IPS-18a (cell line): ENCODE data around the gene SPINT3.

Source experiments
- H3K27ac ChIP-seq: one replicate; pipeline ENCODE4 v1.5.1; 2013; ENCODE audit warnings: low read length
- H3K27me3 ChIP-seq: one replicate; pipeline ENCODE4 v1.6.1; 2013; ENCODE audit warnings: mild to moderate bottlenecking, low read length; ENCODE audit not compliant: control insufficient read depth, insufficient read depth
- H3K36me3 ChIP-seq: one replicate; pipeline ENCODE4 v1.6.1; 2013; ENCODE audit warnings: low read depth, low read length; ENCODE audit not compliant: control insufficient read depth
- H3K4me1 ChIP-seq: one replicate; pipeline ENCODE4 v1.6.1; 2013; ENCODE audit warnings: low read depth, low read length; ENCODE audit not compliant: control insufficient read depth
- H3K4me3 ChIP-seq: one replicate; pipeline ENCODE4 v1.5.1; 2013; ENCODE audit warnings: low read length
- H3K9ac ChIP-seq: one replicate; pipeline ENCODE4 v1.6.1; 2013; ENCODE audit warnings: mild to moderate bottlenecking, low read length, moderate library complexity
- H3K9me3 ChIP-seq: one replicate; pipeline ENCODE4 v1.6.1; 2013; ENCODE audit warnings: low read depth, low read length; ENCODE audit not compliant: control insufficient read depth

The SPINT3 gene

DNA sequence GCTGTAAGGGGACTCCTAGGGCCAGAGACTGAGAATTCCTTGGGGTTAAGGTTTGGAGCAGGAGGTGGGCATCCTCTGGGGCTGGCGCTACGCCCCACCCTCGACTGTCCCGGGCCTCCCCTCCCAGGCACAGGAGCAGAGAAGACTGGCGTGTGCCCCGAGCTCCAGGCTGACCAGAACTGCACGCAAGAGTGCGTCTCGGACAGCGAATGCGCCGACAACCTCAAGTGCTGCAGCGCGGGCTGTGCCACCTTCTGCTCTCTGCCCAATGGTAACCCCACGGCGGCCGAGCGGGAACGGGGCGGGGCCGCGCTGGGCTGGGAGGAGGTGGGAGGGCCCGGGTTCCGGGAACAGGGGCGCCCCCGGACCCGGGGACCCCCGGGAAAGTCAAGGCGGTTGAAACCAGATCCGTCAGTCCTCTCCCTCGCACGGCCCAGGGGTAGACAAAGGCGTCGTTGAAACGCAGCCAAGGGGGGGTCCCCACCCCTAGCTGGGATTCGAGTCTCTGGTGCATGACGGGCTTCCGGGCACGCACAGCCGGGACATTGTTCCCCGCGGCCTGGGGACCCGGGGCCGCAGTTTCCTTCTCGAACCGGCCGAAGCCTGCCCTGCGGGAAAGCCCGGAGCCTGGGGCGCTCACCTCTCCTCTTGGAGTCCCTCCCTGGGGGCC is 45.0 kb downstream of the SPINT3 start:
- Histone ChIP-seq H3K27me3 (peaks cover 41% of the 10 kb centered on the region), H3K4me3 (peak overlapping the region; percentile 71), H3K4me1 (peaks cover 7% of the 10 kb centered on the region), H3K9me3 (no peaks in the 10 kb centered on the region), H3K9ac (peak overlapping the region; percentile 70), H3K27ac (no peak overlapping the region), H3K36me3 (no peaks in the 10 kb centered on the region)

DNA sequence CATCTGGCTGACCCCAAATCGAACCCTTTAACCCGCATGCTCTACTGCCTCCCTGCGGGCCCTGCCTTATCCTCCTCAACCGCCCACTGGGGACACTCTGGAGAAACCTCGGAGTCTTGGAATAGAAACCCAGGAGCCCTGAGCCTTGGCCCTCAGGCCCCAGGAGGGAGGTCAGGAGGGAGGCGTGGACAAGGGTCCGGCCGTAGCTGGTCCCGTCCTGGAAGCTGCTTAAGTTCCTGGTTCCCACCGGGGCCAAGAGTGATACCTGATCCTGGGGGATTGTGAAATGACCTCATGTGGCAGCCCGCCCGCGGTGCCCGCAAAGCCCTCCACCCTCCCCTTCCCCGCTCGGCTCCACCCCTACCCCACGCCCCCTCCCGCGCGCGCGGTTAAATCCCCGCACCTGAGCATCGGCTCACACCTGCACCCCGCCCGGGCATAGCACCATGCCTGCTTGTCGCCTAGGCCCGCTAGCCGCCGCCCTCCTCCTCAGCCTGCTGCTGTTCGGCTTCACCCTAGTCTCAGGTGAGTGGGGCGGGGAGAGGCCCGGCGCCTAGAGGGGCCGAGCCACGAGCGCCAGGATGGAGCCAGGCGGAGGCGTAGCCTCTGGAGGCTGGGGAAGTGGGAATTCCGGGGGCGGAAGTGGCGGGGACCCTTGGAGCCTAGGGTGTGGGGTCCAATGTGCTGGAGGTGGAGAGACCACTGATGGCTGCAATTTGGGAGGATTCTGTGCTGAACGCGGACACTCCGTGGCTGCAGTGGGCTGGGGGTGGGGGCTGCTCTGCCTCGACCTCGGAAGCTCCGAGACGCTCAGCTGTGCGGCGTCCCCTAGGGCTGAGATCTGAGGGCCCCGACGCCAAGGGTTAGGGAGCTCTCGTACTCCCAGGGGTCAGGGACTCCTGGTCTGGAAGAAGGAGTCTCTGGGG is 45.8 kb downstream of the SPINT3 start, which contains the start of gene WFDC2:
WFDC2 (plus strand) TSS at position 418 of the 926 bp plus-strand sequence; CDS start at position 447, 29 bp downstream.
- Histone ChIP-seq H3K9me3 (no peaks in the 10 kb centered on the region), H3K9ac (peak within 1 kb of the TSS; percentile 70), H3K36me3 (no peaks in the 10 kb centered on the region), H3K4me1 (peaks cover 7% of the 10 kb centered on the region), H3K4me3 (peak within 1 kb of the TSS; percentile 71), H3K27ac (no peak within 1 kb of the TSS), H3K27me3 (peaks cover 41% of the 10 kb centered on the region)

DNA sequence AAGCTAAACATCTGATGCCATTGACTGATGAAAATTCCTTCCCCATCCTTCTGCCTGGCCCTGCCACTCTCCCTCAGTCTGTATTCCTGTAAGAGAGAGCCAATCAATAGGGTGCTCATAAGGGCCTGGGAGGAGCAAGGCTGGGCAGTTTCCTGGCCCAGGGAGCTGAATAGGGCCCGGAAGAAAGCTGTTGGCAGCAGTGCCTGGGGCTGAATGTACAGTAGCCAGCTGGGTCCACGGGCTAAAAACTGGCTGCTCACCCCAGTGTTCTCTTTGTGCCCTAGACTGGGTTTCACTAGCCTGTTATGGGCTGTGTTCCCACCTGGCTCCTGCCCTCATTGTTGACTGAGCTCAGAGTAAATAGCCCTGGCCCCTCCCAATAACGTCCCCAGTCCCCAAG is 47.6 kb downstream of the SPINT3 start:
- H3K27ac ChIP-seq = no peak overlapping the region
- peaks cover 41% of the 10 kb centered on the region for H3K27me3 ChIP-seq
- no peaks in the 10 kb centered on the region for H3K9me3 ChIP-seq
- peaks cover 7% of the 10 kb centered on the region for H3K4me1 ChIP-seq
- no peak overlapping the region for H3K9ac ChIP-seq
- no peak overlapping the region for H3K4me3 ChIP-seq
- no peaks in the 10 kb centered on the region for H3K36me3 ChIP-seq

DNA sequence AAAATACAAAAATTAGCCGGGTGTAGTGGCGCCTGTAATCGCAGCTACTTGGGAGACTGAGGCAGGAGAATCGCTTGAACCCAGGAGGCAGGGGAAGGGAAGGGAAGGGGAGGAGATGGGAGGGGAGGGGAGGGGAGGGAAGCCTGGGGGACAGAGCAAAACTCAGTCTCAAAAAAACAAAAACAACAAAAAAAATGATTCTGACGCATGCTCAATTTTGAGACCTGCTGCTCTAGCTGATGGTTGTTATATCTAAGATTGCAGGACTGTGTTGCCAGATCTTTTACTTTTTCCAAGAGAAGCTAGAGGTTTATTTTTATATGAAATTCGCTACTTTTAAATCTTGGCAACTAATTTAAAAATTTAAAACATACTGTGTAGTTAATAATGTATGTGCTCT is 48.2 kb downstream of the SPINT3 start:
- H3K9me3 ChIP-seq = no peaks in the 10 kb centered on the region
- H3K4me1 ChIP-seq = peaks cover 7% of the 10 kb centered on the region
- H3K4me3 ChIP-seq = no peak overlapping the region
- peaks cover 41% of the 10 kb centered on the region for H3K27me3 ChIP-seq
- H3K36me3 ChIP-seq = no peaks in the 10 kb centered on the region
- H3K9ac ChIP-seq = no peak overlapping the region
- H3K27ac ChIP-seq = no peak overlapping the region

DNA sequence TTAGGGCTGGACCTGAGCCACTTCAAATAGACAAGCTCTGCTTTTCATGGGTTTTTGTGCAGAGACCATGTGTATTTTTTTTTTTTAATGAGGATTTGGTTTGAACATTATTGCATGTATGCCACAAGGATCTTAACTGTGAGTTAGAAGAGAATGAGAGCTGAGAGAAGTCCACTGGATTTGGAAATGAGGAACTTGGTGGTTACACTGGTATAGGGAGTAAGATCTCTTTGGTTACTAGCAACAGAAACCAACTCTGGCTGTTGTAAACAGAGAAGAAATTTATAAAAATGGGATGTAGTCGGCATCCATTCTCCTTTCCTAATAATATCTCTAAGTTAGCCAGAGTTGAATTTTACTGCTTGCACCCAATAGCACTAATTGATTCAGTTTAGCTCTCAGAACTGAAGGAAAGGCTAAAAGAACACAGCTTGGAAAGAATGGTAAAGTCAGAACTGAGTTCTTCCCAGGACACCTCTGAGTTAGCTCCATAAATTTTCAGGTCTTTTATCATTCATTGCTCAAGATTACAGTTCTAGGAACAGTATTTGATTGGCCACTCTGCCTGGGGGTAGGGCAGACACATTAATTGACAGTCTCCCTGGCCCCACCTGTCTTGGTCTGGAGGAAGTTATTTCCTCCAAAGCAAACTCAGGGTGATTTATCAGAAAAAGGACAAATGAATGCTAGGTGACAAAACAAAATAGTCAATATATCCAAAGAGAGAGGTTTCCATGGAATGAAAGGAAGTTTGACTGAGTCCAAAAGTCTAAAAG is 49.7 kb downstream of the SPINT3 start:
- Histone ChIP-seq H3K4me1 (peaks cover 7% of the 10 kb centered on the region), H3K27me3 (peaks cover 29% of the 10 kb centered on the region), H3K36me3 (no peaks in the 10 kb centered on the region), H3K4me3 (no peak overlapping the region), H3K9ac (no peak overlapping the region), H3K9me3 (no peaks in the 10 kb centered on the region), H3K27ac (no peak overlapping the region)

DNA sequence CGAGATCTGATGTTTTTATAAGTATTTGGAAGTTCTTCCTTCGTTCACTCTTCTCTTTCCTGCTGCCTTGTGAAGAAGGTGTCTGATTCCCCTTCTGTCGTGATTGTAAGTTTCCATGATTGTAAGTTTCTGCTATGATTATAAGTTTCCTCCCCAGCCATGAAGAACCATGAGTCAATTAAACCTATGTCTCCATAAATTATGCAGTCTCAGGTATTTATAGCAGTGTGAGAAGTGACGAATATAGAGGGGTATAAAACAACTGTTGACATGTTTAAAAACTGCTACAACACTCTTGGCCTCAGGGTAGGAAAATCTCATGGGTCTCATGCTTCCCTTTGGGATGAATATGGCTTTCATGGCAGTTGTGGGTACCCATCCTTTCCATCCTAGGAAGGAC is 51.7 kb downstream of the SPINT3 start:
- no peak overlapping the region for H3K27ac ChIP-seq
- H3K36me3 ChIP-seq = no peaks in the 10 kb centered on the region
- no peak overlapping the region for H3K9ac ChIP-seq
- H3K4me3 ChIP-seq = no peak overlapping the region
- peaks cover 1% of the 10 kb centered on the region for H3K4me1 ChIP-seq
- H3K9me3 ChIP-seq = no peaks in the 10 kb centered on the region
- peaks cover 9% of the 10 kb centered on the region for H3K27me3 ChIP-seq

DNA sequence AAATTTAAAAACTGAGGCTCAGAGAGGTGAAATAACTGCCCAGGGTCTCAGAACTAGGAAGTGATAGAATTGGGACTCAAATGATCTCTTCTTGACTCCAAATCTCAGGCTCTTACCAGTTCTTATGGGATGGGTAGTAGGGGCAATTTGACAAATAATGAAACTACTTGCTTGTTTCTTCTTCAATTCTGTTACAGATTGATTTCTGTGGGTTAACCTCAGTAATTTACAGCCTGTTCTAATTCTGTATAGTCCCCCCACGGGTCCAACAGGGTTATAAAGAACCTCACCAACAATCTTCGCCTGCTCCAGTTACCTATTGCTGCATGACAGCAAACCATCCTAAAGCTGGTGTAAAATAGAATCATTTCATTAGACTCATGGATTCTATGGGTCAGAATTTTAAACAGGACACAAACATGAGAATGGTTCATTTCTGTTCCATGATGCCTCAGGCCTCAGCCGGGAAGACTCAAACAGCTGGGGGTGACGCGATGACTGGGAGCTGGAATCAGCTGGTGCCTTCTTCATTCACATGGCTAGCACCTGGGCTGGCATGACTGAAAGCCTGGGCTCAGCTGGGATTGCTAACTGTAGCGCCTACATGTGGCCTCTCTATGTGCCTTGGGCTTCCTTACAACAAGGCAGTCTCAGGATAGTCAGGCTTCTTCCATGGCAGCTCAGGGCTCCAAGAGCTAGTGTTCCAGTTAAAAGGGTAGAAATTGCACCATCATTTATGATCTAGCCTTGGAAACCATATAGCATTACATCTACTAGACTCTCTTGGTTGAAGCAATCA is 52.5 kb downstream of the SPINT3 start:
- H3K9me3 ChIP-seq = no peaks in the 10 kb centered on the region
- no peaks in the 10 kb centered on the region for H3K4me1 ChIP-seq
- H3K27ac ChIP-seq = no peak overlapping the region
- H3K9ac ChIP-seq = no peak overlapping the region
- H3K27me3 ChIP-seq = peaks cover 1% of the 10 kb centered on the region
- no peaks in the 10 kb centered on the region for H3K36me3 ChIP-seq
- no peak overlapping the region for H3K4me3 ChIP-seq
